CD4-positive, alpha-beta T cell treated with Interleukin-10 for 1 hour (primary cell): ENCODE data around the gene YWHAG.
"Not testable (repeated sequence)": the region's sequence is repeated elsewhere in the genome, so short reads cannot be mapped to it uniquely, and the experiment has no call there.

Experiments used
- DNase-seq: peaks from one replicate; pipeline ENCODE4 v3.0.0-alpha.2; 2020

Gene YWHAG

DNA sequence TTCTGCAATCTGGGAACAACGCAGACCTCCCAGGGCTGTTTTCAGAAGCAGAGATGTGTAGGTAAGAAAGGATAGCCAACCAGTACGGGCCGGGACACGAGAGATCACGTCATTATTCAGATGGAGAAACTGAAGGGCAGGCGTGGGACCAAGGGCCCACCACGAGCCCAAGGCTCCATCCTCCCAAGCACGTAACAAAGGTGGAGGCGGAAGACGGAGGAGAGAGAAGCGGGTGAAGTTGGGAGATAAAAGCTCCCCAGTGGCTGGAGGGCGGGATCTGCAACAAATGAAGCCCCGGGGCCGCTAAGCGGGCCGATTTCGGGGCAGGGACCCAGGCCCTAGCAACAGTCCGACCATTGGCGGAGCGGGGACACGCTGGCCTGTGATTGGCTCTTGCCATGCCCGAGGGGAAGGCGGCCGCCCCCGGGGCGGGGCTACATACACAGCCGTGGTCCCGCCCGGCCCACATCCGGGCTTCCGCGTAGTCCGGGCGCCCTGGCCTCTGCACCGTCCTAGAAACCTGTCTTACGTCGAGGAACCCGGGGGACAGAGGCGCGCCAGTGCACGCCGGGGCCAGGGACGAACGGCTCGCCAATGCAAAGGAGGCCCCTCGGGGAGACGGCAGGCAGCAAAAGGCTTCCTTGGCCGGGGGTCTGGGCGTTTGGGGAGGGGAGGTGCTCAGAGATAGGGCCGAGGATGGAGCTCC, 40.9 kb downstream of the YWHAG start:
- peak; percentile 96 for DNase-seq

DNA sequence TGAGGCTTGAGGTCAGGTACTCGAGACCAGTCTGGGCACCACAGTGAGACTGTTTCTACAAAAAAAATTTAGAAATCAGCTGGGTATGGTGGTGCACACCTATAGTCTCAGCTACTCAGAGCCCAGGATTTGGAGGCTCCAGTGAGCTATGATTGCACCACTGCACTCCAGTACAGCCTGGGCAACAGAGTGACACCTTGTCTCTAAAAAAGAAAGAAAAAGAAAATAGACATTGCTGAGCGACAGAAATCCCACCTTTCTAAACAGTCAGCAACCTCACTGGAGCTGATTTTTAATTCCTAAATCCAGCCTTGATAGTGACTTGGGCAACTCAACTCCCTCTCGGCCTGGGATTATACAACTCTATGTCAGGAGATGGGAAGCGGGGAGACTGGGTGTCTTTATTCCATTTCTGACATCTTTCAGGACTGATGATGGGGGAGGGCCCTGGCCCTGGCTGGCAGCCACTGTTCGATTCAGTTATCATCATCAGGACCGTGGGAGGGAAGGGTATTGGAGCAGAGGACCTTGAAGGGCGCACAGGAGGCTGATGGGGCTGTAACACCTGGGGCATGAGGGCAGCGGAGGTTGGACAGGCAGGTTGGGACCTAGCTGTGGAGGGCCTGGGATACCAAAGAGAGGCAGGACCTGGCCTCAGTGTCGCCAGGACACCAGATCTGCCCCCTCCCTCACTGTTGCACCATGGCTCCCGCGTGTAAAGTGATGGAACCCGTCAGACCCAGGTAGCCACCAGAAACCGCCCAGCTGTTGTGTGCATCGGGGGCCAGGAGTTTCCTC, 41.6 kb downstream of the YWHAG start:
- no peak for DNase-seq

DNA sequence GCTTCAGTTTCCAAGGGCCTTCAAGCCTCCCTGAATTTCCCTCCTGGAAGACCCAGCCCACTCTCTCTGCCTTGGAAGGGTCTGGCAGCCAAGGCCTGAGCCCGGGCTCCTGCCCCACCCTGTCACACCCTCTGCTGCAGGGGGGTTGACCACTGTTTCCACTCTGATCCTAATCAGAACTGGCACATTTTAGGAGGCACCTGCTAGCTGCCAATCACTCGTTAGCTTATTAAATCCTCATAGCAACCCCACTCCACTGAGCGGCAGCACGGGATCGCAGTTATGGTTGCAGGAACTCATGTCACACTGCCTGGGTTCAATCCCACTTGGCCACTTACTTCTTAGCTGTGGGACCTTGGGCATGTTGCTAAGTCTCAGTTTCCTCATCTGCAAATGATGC, 43.4 kb downstream of the YWHAG start:
- no peak for DNase-seq

DNA sequence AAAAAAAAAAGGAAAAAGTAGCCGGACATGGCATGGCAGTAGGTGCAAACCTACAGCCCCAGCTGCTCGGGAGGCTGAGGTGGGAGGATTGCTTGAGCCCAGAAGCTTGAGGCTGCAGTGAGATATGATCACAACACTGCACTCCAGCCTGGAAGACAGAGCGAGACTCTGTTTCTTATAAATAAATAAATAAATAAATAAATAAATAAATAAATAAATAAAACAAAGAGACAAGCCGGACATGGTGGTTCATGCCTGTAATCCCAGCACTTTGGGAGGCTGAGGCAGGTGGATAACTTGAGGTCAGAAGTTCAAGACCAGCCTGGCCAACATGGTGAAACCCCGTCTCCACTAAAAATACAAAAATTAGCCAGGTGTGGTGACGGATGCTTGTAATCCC, 44.1 kb downstream of the YWHAG start:
- not testable (repeated sequence) for DNase-seq

DNA sequence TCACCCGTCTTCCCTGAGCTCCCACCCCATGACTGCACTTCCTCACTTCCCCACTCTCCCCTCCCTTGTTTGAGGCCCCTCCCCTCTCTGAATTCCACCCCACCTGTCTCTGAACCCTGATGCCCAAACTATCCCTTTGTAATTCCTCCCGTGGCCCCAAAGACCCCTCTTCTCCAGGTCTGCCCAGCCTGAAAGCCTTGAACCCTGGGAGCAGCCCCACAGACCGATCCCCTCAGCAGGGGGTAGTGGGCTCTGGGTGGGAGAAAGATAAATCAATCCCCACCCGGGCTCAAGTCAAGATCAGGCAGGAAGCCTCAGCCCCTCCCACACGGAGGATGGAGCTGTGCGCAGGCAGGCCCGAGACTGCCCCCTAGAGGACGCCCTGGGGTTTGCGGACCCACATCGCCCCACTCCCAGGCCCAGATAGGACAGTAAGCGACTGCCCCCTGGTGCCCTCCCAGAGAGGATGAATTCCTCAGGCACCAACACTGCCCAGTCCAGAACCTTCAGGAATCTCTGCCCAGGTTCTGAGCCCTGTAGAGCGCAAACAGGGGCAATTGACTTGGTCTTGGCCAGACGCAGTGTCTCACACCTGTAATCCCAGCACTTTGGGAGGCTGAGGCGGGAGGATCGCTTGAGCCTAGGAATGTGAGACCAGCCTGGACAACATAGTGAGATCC, 44.6 kb downstream of the YWHAG start:
- DNase-seq, result peak; percentile 97

DNA sequence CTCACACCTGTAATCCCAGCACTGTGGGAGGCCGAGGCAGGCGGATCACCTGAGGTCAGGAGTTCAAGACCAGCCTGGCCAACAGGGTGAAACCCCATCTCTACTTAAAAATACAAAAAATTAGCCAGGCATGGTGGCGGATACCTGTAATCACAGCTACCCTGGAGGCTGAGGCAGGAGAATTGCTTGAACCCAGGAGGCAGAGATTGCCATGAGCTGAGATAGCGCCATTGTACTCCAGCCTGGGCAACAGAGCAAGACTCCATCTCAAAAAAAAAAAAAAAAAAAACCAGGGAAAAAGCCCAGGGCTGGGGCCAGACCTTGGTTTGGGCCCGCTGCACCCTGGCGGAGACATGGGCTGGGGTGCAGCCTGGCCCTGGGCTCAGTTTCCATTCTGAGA, 47.0 kb downstream of the YWHAG start:
- DNase-seq, result not testable (repeated sequence)

DNA sequence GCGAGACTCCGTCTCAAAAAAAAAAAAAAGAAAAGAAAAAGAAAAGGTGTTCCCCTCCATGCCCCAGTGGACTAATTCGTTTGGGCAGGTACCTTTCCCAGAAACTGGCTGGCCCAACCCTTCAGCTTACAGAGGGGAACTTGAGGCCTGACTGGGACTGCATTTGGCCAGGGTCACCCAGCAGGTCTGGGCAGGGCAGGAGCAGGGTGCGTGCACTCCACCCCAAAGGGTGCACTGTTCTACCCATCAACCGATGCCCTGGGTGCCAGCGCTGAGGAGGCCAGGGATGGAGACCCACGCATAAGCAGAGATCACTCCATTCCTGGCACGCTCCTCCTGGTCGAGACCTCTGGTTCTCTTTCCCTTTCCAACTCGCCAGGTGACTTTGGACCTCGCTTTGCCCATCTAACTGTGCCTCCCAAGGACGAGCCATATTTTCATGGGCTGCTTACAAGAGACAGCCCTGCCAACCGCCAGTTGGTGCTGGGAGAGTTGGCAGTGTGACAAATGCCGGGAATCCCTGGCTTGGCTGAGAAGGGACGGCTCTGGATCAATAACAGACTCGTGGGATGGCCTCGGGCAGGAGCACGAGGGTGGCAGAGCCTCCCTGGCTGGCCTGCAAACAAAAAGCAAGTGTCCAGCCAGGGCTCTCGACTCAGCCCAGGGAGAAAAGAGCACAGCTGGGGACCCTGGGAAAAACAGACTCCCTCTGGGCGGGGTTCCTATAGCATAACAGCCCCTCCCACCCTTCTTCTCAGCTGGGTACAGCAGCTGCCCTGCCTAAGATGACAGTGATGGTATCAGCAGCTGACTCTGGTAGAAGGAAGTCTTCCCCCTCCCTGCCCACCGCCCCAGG, 48.5 kb downstream of the YWHAG start:
- no peak for DNase-seq

DNA sequence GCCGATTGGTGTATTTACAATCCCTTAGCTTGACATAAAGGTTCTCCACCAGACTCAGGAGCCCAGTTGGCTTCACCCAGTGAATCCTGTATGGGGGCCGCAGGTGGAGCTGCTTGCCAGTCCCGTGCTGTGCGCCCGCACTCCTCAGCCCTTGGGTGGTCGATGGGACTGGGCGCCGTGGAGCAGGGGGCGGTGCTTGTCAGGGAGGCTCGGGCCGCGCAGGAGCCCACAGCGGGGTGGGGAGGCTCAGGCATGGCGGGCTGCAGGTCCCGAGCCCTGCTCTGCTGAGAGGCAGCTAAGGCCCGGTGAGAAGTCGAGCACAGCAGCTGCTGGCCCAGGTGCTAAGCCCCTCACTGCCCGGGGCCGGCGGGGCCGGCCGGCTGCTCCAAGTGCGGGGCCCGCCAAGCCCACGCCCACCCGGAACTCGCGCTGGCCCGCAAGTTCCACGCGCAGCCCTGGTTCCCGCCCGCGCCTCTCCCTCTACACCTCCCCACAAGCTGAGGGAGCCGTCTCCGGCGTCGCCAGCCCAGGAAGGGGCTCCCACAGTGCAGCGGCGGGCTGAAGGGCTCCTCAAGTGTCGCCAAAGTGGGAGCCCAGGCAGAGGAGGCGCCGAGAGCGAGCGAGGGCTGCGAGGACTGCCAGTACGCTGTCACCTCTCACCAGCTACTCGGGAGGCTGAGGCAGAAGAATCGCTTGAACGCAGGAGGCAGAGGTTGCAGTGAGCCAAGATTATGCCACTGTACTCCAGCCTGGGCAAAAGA, 49.3 kb downstream of the YWHAG start:
- DNase-seq, result not testable (repeated sequence)

DNA sequence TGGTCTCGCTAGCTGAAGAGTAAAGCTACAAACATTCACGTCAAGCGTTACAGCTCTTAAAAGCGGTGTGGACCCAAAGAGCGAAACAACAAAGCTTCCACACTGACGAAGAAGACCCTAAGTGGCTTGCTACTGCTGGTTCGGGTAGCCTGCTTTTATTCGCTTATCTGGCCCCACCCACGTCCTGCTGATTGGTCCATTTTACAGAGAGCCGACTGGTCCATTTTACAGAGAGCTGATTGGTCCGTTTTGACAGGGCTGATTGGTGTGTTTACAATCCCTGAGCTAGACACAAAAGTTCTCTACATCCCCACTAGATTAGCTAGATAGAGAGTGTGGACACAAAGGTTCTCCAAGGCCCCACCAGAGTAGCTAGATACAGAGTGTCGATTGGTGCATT, 49.9 kb downstream of the YWHAG start:
- not testable (repeated sequence) for DNase-seq

DNA sequence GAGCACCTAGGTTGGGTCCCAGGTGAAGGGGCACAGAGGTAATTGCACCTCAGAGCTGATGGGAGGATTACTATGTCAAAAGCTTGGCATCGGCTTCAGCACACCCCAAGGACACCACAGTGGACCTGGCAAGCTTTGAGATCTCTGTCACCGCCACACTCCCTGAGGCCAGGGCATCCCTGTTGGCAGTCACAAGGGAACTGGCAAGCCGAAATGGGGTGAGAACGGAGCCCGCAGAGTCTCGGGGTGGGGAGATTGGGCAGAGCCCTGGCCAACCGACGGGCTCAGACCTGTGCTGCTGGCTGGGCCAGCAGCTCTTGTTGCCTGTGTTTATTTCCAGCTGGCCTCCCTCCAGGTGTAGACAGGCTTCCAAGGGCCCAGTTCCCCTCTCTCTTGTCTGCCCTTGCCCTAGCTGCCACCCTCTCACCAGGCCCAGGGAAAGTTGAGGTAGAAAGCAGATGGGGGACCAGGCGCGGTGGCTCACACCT, 53.9 kb downstream of the YWHAG start:
- DNase-seq, result no peak

DNA sequence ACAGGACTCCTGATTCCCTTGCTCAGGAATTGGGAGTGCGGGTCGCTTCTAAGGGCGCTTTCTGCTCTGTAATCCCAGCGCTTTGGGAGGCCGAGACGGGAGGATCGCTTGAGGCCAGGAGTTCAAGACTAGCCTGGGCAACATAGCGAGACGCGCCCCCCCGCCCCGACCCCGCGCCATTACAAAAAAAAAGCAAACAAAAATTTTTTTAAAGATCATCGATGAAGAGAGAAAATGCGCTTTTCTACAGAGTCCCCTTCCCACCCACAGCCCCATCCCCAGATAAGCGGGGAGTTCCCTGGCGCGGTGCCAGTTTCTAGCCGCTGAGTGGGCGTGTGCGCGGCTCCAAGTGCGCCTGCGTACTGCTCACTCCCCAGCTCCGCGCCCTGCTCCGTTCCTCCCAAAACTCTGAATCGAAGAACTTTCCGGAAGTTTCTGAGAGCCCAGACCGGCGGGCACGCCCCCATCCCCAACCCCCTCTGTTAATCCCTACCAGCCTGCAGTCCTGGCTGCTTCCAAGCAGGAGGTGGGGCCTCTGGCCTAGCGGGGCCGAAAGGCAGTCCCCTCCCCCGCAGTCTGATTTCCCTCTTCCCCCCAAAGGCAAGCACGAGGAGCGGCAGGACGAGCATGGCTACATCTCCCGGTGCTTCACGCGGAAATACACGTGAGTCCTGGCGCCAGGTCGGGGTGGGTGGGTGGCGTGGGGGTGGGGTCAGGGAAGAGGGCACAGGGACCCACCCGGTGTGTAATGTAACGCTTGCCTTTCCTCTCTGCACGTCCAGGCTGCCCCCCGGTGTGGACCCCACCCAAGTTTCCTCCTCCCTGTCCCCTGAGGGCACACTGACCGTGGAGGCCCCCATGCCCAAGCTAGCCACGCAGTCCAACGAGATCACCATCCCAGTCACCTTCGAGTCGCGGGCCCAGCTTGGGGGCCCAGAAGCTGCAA, 55.3 kb downstream of the YWHAG start:
- peak; percentile 82 for DNase-seq

DNA sequence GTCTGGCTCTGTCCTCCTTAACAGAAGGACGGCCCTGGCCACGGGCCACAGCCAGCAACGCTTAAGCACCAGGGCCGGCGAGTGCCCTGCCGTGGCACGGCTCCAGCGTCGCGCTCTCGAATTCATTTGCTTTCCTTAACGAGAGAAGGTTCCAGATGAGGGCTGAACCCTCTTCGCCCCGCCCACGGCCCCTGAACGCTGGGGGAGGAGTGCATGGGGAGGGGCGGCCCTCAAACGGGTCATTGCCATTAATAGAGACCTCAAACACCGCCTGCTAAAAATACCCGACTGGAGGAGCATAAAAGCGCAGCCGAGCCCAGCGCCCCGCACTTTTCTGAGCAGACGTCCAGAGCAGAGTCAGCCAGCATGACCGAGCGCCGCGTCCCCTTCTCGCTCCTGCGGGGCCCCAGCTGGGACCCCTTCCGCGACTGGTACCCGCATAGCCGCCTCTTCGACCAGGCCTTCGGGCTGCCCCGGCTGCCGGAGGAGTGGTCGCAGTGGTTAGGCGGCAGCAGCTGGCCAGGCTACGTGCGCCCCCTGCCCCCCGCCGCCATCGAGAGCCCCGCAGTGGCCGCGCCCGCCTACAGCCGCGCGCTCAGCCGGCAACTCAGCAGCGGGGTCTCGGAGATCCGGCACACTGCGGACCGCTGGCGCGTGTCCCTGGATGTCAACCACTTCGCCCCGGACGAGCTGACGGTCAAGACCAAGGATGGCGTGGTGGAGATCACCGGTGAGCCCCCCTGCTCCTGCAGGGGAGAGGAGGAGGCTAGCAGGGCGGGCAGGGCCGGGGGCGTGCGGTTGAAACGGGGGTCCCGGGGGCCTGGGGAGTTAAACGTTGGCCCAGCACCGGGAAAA, 56.2 kb downstream of the YWHAG start, which contains the start of gene HSPB1:
HSPB1 (plus strand) TSS at position 327 of the 855 bp plus-strand sequence; CDS start at position 367, 40 bp downstream.
- peak; percentile 85 for DNase-seq

DNA sequence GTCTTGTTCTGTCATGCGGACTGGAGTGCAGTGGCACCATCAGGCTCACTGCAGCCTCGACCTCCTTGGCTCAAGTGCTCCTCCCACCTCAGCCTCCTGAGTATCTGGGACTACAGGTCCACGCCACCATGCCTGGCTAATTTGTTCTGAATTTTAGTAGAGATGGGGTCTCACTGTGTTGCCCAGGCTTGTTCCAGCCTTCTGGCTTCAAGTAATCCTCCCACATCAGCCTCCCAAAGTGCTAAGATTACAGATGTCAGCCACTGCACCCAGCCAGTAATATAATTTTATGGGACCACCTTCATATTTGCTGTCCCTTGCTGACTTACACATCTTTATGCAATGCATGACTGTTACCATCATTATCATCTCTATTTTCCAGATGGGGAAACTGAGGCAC, 57.8 kb downstream of the YWHAG start:
- DNase-seq, result no peak

DNA sequence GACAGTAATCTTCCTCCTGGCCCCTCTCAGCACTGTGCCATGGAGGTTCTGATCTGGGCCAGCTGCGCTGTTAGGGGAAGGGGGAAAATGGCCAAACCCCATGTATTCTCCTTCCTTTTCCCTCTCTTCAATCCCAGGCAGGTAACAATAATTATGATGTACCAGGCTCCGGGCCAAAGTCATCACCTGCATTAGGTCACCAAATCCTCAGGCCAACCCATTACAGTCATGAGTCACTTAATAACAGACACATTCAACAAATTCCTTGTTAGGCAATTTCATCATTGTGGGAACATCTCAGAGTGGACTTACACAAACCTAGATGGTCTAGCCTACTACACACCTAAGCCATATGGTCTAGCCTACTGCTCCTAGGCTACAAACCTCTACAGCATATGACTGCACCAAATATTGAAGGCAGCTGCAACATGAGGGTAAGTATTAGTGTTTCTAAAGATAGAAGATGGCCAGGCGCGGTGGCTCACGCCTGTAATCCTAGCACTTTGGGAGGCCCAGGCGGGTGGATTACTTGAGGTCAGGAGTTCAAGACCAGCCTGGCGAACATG, 58.5 kb downstream of the YWHAG start:
- no peak for DNase-seq

DNA sequence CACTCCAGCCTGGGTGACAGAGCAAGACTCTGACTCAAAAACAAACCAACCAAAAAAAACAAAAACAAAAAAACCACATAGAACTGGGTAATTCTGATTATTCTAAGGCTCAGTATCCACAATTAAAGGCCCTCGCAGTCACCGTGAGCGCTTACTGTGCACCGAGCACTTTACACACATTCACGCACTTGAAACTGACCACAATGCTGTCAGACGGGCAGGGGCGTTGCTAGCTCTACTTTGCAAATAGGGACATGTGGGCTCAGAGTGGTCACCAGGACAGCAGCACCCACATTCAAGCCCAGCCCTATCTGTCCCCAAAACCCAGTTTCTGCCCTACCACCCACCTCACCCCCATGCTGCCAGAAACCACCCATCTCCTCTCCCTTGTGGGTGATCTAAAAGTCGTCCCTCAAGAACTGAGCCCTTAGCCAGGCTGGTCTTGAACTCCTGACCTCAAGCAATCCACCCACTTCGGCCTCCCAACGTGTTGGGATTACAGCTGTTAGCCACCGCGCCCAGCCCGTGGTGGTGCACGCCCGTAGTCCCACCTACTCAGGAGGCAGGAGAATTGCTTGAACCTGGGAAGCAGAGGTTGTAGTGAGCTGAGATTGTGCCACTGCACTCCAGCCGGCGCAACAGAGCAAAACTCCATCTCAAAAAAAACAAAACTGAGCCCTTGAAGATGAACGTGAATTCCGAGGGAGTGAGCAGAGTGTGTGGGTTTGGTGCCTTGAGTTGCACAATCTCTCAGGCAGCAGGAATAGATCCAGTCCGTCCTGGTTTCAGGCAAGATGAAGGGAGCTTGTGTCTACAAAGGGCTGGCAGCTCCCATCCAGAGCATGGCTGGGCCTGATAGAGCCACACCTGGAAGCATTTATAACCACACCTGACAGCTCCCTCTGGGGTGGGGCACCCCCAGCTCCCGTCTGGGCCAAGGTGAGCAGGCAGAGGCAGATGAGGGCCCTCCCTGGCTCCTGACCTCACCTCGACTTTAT, 61.7 kb downstream of the YWHAG start:
- DNase-seq, result no peak

DNA sequence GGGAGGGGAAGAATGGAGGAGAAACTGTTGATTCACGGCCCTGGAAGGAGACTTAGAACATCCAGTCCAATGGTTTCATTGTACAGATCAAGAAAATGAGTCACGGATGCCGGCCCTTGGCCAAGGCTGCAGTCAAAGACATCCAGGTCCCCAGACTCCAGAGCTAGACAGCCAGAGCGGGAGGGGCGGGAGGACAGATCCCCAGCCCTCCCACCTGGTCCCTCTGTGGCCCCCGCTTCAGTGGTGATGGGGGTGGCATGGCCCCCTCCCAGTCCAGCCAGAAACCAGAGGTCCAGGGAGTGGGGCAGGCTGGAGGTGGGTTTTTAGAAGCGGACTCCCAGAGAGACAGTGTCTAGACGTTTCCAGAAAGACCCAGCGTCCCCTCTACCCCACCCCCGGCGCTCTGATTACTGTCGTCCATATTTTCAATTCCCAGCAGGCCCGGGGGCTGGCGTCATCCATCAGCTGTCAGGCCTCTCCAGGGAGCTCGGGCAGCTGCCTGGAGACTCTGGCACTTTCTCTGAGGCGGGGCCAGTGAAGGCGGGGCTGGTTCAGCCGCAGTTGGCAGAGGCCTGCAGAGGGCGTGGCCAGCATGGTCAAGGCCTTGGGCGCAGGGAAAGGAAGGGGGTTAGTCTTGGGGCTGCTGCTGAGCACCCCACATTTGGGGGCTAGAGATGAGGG, 64.3 kb downstream of the YWHAG start:
- no peak for DNase-seq

DNA sequence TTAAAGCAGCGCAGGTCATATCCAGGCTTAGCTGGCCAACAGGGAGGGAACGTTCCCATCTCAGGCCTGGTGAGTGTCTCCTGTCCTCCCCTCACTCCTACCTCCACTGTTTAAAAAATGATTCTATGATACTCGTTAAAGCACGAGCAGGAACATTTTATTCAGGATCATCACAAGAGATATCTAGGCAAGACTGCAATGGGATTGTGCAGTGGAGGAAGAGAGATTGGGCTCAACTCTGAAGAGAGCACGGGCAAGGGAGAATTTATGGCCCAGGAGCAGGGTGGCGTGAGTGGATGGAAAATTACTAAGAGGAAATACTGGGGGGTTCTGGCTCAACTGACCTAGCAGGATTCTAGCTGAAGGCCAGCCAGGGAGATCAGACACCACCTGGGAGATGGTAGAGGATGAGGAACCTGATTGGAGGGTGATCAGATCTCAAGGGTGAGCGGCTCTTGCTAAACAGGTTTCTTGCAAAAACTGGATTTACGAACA, 65.3 kb downstream of the YWHAG start:
- DNase-seq, result no peak
